Measurements from ENCODE around the gene UBQLN3. TPM values are rescaled to one million over a fixed set of nuclear protein-coding genes. Genes with fewer than 3 reads are reported as not detected.

Gene UBQLN3
- total RNA-seq, 1 experiment from 2014 or later: not detected

DNA sequence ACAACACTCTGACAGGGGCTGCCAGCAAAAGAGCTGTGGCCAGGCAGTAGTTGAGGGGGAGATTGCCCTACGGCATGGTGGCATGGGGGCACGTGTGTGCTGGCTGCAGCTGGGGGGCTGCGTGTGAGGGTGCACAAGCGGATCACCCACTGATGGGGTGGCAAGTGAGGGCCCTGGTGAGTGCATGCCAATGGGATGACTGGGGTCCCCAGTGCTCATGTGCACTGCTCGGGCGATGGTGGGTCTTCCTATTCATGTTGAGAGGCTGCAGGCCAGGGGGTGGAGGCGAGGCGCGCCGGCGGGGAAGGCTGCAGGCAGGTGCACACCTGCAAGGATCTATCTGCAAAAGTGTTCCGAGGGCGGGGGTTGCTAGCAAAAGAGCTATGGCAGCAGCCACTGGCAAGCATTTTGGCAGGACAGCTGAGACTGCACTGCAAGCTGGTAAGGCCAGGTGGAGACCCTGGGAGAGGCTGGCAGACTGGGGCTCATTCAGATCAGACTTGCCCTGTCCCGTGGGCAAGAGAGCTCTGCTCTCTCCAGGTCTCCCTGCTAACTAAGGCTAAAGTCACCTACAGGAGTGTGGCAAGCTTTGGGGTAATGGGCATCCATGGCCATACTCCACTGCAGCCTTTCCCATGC lies 48.7 kb downstream of the UBQLN3 start:
- ChIA-PET CTCF (no interaction called here), POLR2A (no interaction called here)
- H3K27me3 ChIP-seq (ENCODE audit: control insufficient read depth, insufficient read depth, low read length): no peaks in the 10 kb centered on the region
- TF ChIP-seq SIN3A (IDR thresholded peaks at IDR 0.05; ENCODE audit: borderline replicate concordance, insufficient read depth, low read depth, low read length) (no peak), TCF7L2 (IDR thresholded peaks at IDR 0.05; ENCODE audit: low read depth, low read length) (no peak), POLR2AphosphoS5 (IDR thresholded peaks at IDR 0.05; ENCODE audit: low read depth, low read length) (no peak)
- TF ChIP-seq, protein P1, sequence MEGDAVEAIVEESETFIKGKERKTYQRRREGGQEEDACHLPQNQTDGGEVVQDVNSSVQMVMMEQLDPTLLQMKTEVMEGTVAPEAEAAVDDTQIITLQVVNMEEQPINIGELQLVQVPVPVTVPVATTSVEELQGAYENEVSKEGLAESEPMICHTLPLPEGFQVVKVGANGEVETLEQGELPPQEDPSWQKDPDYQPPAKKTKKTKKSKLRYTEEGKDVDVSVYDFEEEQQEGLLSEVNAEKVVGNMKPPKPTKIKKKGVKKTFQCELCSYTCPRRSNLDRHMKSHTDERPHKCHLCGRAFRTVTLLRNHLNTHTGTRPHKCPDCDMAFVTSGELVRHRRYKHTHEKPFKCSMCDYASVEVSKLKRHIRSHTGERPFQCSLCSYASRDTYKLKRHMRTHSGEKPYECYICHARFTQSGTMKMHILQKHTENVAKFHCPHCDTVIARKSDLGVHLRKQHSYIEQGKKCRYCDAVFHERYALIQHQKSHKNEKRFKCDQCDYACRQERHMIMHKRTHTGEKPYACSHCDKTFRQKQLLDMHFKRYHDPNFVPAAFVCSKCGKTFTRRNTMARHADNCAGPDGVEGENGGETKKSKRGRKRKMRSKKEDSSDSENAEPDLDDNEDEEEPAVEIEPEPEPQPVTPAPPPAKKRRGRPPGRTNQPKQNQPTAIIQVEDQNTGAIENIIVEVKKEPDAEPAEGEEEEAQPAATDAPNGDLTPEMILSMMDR (IDR thresholded peaks at IDR 0.05): no peak
- TF ChIP-seq, protein P2, sequence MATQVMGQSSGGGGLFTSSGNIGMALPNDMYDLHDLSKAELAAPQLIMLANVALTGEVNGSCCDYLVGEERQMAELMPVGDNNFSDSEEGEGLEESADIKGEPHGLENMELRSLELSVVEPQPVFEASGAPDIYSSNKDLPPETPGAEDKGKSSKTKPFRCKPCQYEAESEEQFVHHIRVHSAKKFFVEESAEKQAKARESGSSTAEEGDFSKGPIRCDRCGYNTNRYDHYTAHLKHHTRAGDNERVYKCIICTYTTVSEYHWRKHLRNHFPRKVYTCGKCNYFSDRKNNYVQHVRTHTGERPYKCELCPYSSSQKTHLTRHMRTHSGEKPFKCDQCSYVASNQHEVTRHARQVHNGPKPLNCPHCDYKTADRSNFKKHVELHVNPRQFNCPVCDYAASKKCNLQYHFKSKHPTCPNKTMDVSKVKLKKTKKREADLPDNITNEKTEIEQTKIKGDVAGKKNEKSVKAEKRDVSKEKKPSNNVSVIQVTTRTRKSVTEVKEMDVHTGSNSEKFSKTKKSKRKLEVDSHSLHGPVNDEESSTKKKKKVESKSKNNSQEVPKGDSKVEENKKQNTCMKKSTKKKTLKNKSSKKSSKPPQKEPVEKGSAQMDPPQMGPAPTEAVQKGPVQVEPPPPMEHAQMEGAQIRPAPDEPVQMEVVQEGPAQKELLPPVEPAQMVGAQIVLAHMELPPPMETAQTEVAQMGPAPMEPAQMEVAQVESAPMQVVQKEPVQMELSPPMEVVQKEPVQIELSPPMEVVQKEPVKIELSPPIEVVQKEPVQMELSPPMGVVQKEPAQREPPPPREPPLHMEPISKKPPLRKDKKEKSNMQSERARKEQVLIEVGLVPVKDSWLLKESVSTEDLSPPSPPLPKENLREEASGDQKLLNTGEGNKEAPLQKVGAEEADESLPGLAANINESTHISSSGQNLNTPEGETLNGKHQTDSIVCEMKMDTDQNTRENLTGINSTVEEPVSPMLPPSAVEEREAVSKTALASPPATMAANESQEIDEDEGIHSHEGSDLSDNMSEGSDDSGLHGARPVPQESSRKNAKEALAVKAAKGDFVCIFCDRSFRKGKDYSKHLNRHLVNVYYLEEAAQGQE (IDR thresholded peaks at IDR 0.05; ENCODE audit: insufficient read depth in 1 of 2, low read depth in 2 of 2, low read length in 1 of 2): no peak
- no peaks in the 10 kb centered on the region for H3K9me3 ChIP-seq (ENCODE audit: control insufficient read depth, insufficient read depth, low read depth, low read length)
- H3K4me1 ChIP-seq (ENCODE audit: control insufficient read depth, insufficient read depth, low read length): no peaks in the 10 kb centered on the region
- H3K27ac ChIP-seq (ENCODE audit: low read length): no peak overlapping the region
- in situ Hi-C loops (cut with HindIII; ENCODE audit: low pct_unique_long_range_greater_than_20kb, low sequenced_read_pairs) (no loop called here), intact Hi-C loops (cut with micrococcal nuclease; ENCODE audit: unreplicated experiment) (no loop called here)
- no peak for DNase-seq (ENCODE audit: low read depth, low spot score)
- H3K4me3 ChIP-seq (ENCODE audit: low read depth in 2 of 2, low read length in 2 of 2): no peak overlapping the region
- H3K36me3 ChIP-seq (ENCODE audit: control insufficient read depth, insufficient read depth, low read length): no peaks in the 10 kb centered on the region
- no TSS peak for BruUV-seq (replicated peaks)
- no peak for ATAC-seq

Other genes with a start within 250 kb of the UBQLN3 start
- 3.2 TPM for gene HBE1, start 240.0 kb downstream of the UBQLN3 start, total RNA-seq (2021; ENCODE audit: unreplicated experiment)
- gene OR51B4, start 208.0 kb downstream of the UBQLN3 start, total RNA-seq (2021; ENCODE audit: unreplicated experiment): not detected
- gene OR51B2, start 185.7 kb downstream of the UBQLN3 start, total RNA-seq (2021; ENCODE audit: unreplicated experiment): not detected
- gene OR51B5, start 166.4 kb downstream of the UBQLN3 start, total RNA-seq (2021; ENCODE audit: unreplicated experiment): not detected
- gene OR51B6, start 158.4 kb downstream of the UBQLN3 start, total RNA-seq (2021; ENCODE audit: unreplicated experiment): not detected
- not detected for gene OR51M1, start 126.1 kb downstream of the UBQLN3 start, total RNA-seq (2021; ENCODE audit: unreplicated experiment)
- gene OR51Q1, start 87.8 kb downstream of the UBQLN3 start, total RNA-seq (2021; ENCODE audit: unreplicated experiment): not detected
- not detected for gene OR51I1, start 68.4 kb downstream of the UBQLN3 start, total RNA-seq (2021; ENCODE audit: unreplicated experiment)
- gene OR51I2, start 60.6 kb downstream of the UBQLN3 start, total RNA-seq (2021; ENCODE audit: unreplicated experiment): not detected
- gene OR52D1, start 21.3 kb downstream of the UBQLN3 start, total RNA-seq (2021; ENCODE audit: unreplicated experiment): not detected
- gene UBQLNL, start 6.7 kb upstream of the UBQLN3 start, total RNA-seq (2021; ENCODE audit: unreplicated experiment): 0.72 TPM
- gene OR52H1, start 38.6 kb upstream of the UBQLN3 start, total RNA-seq (2021; ENCODE audit: unreplicated experiment): 0.15 TPM
- gene OR52B6, start 70.9 kb upstream of the UBQLN3 start, total RNA-seq (2021; ENCODE audit: unreplicated experiment): not detected
- 53.8 TPM for gene TRIM6, start 86.7 kb upstream of the UBQLN3 start, total RNA-seq (2021; ENCODE audit: unreplicated experiment)
- 1.5 TPM for gene TRIM34, start 115.0 kb upstream of the UBQLN3 start, total RNA-seq (2021; ENCODE audit: unreplicated experiment)
- 56.1 TPM for gene TRIM5, start 175.1 kb upstream of the UBQLN3 start, total RNA-seq (2021; ENCODE audit: unreplicated experiment)
- 1.4 TPM for gene TRIM22, start 179.8 kb upstream of the UBQLN3 start, total RNA-seq (2021; ENCODE audit: unreplicated experiment)
- gene OR56B1, start 226.5 kb upstream of the UBQLN3 start, total RNA-seq (2021; ENCODE audit: unreplicated experiment): not detected
- gene OR52N4, start 244.3 kb upstream of the UBQLN3 start, total RNA-seq (2021; ENCODE audit: unreplicated experiment): not detected

Measured in Panc1 (cell line).